B cell (primary cell): ENCODE measurements around the gene NAA11. TPM values are rescaled to one million over a fixed set of nuclear protein-coding genes. Genes with fewer than 3 reads are reported as not detected.

Experiments used
- ATAC-seq: fragments of 200-7000 bp; cut with Tn5 transposase; one replicate; pipeline ENCODE4 v1.10.0; 2021; ENCODE audit warnings: low read depth, mild to moderate bottlenecking, moderate number of reproducible peaks, moderate library complexity
- CTCF ChIA-PET: fragments of 350-600 bp; sonication (Branson Sonifier 250); formaldehyde crosslinking; loops from one replicate; lab custom pipeline; 2021; ENCODE audit warnings: antibody characterized with exemption, inconsistent platforms; lab: Charles Lee
- POLR2A ChIA-PET: fragments of 350-600 bp; sonication (Branson Sonifier 250); formaldehyde crosslinking; loops from one replicate; lab custom pipeline; 2021; ENCODE audit warnings: antibody characterized with exemption; lab: Charles Lee
- DNase-seq: peaks from one replicate; pipeline ENCODE4 v3.0.0; 2013
- H2AFZ ChIP-seq: 2 replicates; pipeline ENCODE4 v1.6.1; 2012; ENCODE audit warnings: mild to moderate bottlenecking, low read depth, low read length; ENCODE audit not compliant: insufficient read depth, poor library complexity, severe bottlenecking
- H3K27ac ChIP-seq, 2 donors: 1 replicate in 1 of 2; 2 replicates in 1 of 2; pipeline ENCODE4 v1.5.1; 2012 to 2013; ENCODE audit warnings: low read length in 2 of 2, mild to moderate bottlenecking in 2 of 2, moderate library complexity in 1 of 2
- H3K27me3 ChIP-seq, 4 experiments: fragments of 200-600 bp in 1 of 4; sonication (generic) in 1 of 4; replicated peaks in 1 of 4; 1 replicate in 2 of 4; 2 replicates in 2 of 4; pipeline versions ENCODE4 v1.6.1 to v1.7.0; 2013 to 2016; ENCODE audit warnings: low read length in 3 of 4, mild to moderate bottlenecking in 2 of 4, mixed read lengths in 1 of 4, moderate library complexity in 1 of 4; ENCODE audit not compliant: insufficient read depth in 4 of 4, control insufficient read depth in 3 of 4; ENCODE audit errors: control extremely low read depth in 1 of 4
- H3K36me3 ChIP-seq, 2 experiments: replicated peaks in 1 of 2; 1 replicate in 1 of 2; 2 replicates in 1 of 2; pipeline versions ENCODE4 v1.6.1 to v1.7.1; 2013; ENCODE audit warnings: low read length in 1 of 2; ENCODE audit not compliant: insufficient read depth in 2 of 2, control insufficient read depth in 1 of 2; ENCODE audit errors: control extremely low read depth in 1 of 2, extremely low read depth in 1 of 2
- H3K4me1 ChIP-seq, 2 donors: fragments of 200-600 bp in 1 of 2; sonication (generic) in 1 of 2; 1 replicate in 1 of 2; 2 replicates in 1 of 2; pipeline versions ENCODE4 v1.5.1 to v1.6.1; 2013 to 2017; ENCODE audit warnings: low read length in 2 of 2; ENCODE audit not compliant: control insufficient read depth in 2 of 2, insufficient read depth in 2 of 2
- H3K4me2 ChIP-seq: replicated peaks from 2 replicates; pipeline ENCODE3; 2012; ENCODE audit warnings: mild to moderate bottlenecking, low read depth, low read length; ENCODE audit not compliant: poor library complexity, severe bottlenecking
- H3K4me3 ChIP-seq, 5 experiments: fragments of 200-600 bp in 1 of 5; sonication (generic) in 1 of 5; 1 replicate in 3 of 5; 2 replicates in 2 of 5; pipeline versions ENCODE4 v1.5.1 to v1.7.0; 2011 to 2016; ENCODE audit warnings: low read length in 4 of 5, mild to moderate bottlenecking in 4 of 5, low read depth in 2 of 5, control low read depth in 1 of 5, moderate library complexity in 1 of 5; ENCODE audit not compliant: insufficient read depth in 1 of 5; ENCODE audit errors: control extremely low read depth in 1 of 5, extremely low read depth in 1 of 5
- H3K79me2 ChIP-seq: fragments of 200-600 bp; sonication (generic); one replicate; pipeline ENCODE4 v1.6.0; 2016; ENCODE audit warnings: low read length; ENCODE audit not compliant: control insufficient read depth, insufficient read depth
- H3K9ac ChIP-seq: fragments of 200-600 bp; sonication (generic); 2 replicates; pipeline ENCODE4 v1.6.1; 2017; ENCODE audit warnings: mild to moderate bottlenecking, low read length, moderate library complexity
- H3K9me3 ChIP-seq, 3 donors: one replicate each; pipeline versions ENCODE4 v1.6.1 to v1.7.1; 2013; ENCODE audit warnings: low read length in 2 of 3; ENCODE audit not compliant: control insufficient read depth in 2 of 3, insufficient read depth in 1 of 3; ENCODE audit errors: control extremely low read depth in 1 of 3
- H4K20me1 ChIP-seq: 2 replicates; pipeline ENCODE4 v1.6.0; 2012; ENCODE audit warnings: mild to moderate bottlenecking, low read length; ENCODE audit not compliant: insufficient read depth, control insufficient read depth, poor library complexity, severe bottlenecking
- H3K27ac Mint-ChIP-seq: one replicate; pipeline ENCODE4 v1.8.0; 2021; ENCODE audit warnings: mixed read lengths
- H3K27me3 Mint-ChIP-seq: one replicate; pipeline ENCODE4 v1.8.0; 2021; ENCODE audit warnings: mixed read lengths
- H3K4me1 Mint-ChIP-seq: one replicate; pipeline ENCODE4 v1.8.0; 2021; ENCODE audit warnings: mixed read lengths
- H3K4me3 Mint-ChIP-seq: one replicate; pipeline ENCODE4 v1.8.0; 2021; ENCODE audit warnings: mixed read lengths
- H3K9me3 Mint-ChIP-seq: one replicate; pipeline ENCODE4 v1.8.0; 2022; ENCODE audit warnings: mixed read lengths; ENCODE audit not compliant: insufficient read depth
- EZH2 ChIP-seq: IDR thresholded peaks from 2 replicates; pipeline ENCODE4 v1.6.1; 2012; ENCODE audit warnings: borderline replicate concordance, low read depth, mild to moderate bottlenecking, moderate library complexity, low read length; ENCODE audit not compliant: insufficient read depth, poor library complexity, severe bottlenecking
- WGBS: methylation state at CpG from one replicate; pipeline ENCODE4 v1.1.5; 2013; ENCODE audit warnings: missing lambda C conversion rate; ENCODE audit not compliant: insufficient coverage; 5-methylcytosine and 5-hydroxymethylcytosine counted together
- intact Hi-C: fragments of 100-400 bp; cut with micrococcal nuclease; formaldehyde crosslinking; loops from one replicate; pipeline ENCODE4 v1.10.0; 2022
- polyA plus RNA-seq: library from polyadenylated mRNA; depleted of rRNA; stranded (reverse); fragments of >200 nt; gene quantifications from 2 replicates; pipeline ENCODE4 v1.2.3, GENCODE V29; 2012
- total RNA-seq, 2 donors: library from RNA; stranded (reverse); fragments of 120-200 nt in 1 of 2; gene quantifications; 1 replicate in 1 of 2; 2 replicates in 1 of 2; pipeline versions ENCODE4 v1.2.3 to v1.2.4, GENCODE V29; 2013 to 2022
- TF ChIP-seq, protein P1 (sequence below): fragments of 200-600 bp; IDR thresholded peaks from one replicate; pipeline ENCODE4 v1.8.0; 2022; ENCODE audit warnings: antibody characterized with exemption, mild to moderate bottlenecking

Gene NAA11
- total and polyA plus RNA-seq, 2 donors (not counting 1 experiment from before 2014, with no cell fraction given): not detected

DNA sequence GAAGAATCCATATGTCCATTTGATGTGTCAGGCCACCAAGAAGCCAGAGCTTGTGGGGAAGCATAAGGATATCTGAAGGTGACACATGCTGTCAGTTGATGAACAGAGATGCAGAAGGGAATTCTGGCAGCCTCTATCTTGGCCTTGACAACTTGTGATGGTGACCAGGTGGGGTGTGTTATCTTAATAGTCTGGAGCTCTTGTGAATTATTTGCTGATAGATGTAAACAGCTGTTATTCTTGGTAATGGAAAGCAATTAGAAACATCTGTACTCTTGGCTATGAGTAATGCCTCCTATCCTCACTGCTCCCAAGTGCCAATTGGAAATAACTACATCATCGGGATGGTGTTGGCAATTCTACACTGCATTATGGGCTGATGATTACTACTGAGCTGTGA is 51.9 kb downstream of the NAA11 start:
- no peak for TF ChIP-seq EZH2
- TF ChIP-seq, protein P1, sequence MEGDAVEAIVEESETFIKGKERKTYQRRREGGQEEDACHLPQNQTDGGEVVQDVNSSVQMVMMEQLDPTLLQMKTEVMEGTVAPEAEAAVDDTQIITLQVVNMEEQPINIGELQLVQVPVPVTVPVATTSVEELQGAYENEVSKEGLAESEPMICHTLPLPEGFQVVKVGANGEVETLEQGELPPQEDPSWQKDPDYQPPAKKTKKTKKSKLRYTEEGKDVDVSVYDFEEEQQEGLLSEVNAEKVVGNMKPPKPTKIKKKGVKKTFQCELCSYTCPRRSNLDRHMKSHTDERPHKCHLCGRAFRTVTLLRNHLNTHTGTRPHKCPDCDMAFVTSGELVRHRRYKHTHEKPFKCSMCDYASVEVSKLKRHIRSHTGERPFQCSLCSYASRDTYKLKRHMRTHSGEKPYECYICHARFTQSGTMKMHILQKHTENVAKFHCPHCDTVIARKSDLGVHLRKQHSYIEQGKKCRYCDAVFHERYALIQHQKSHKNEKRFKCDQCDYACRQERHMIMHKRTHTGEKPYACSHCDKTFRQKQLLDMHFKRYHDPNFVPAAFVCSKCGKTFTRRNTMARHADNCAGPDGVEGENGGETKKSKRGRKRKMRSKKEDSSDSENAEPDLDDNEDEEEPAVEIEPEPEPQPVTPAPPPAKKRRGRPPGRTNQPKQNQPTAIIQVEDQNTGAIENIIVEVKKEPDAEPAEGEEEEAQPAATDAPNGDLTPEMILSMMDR: no peak
- Histone ChIP-seq H4K20me1 (no peaks in the 10 kb centered on the region), H3K4me3 (no peak overlapping the region), H3K27me3 (no peaks in the 10 kb centered on the region), H3K27ac (no peak overlapping the region), H3K4me1 (no peaks in the 10 kb centered on the region), H2AFZ (no peak overlapping the region), H3K36me3 (no peaks in the 10 kb centered on the region), H3K9ac (no peak overlapping the region), H3K79me2 (no peaks in the 10 kb centered on the region), H3K9me3 (no peaks in the 10 kb centered on the region), H3K4me2 (no peak overlapping the region)
- no peaks in the 10 kb centered on the region for H3K4me1 Mint-ChIP-seq
- intact Hi-C loops: no loop called here
- POLR2A ChIA-PET: no interaction called here
- H3K27ac Mint-ChIP-seq: no peak overlapping the region
- H3K27me3 Mint-ChIP-seq: no peaks in the 10 kb centered on the region
- H3K4me3 Mint-ChIP-seq: no peak overlapping the region
- CTCF ChIA-PET: no interaction called here
- WGBS: no CpG with 5 or more reads among the region's 1 CpG
- no peaks in the 10 kb centered on the region for H3K9me3 Mint-ChIP-seq
- DNase-seq (no peak), ATAC-seq (no peak)

DNA sequence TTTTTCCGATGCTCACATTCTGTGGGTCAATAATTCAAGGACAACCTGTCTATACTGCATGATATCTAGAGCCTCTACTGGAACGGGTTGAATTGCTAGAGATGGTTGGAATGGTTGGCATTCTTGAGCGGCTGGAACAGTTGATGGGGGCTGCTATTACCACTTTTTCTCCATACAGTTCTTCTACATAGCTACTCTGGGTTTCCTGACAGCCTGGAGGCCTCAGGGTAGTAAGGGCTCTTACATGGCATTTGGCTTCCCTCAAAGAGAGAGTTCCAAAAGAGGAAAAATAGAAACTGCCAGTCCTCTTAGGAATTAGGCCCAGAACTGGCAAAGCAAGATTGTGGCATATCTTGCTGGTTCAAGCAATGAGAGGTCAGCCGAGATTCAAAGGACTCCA is 53.1 kb downstream of the NAA11 start:
- H3K27me3 Mint-ChIP-seq: no peaks in the 10 kb centered on the region
- CTCF ChIA-PET: no interaction called here
- Histone ChIP-seq H3K4me2 (no peak overlapping the region), H3K4me3 (no peak overlapping the region), H3K79me2 (no peaks in the 10 kb centered on the region), H4K20me1 (no peaks in the 10 kb centered on the region), H3K9ac (no peak overlapping the region), H3K27me3 (no peaks in the 10 kb centered on the region), H3K27ac (no peak overlapping the region), H3K4me1 (no peaks in the 10 kb centered on the region), H3K9me3 (no peaks in the 10 kb centered on the region), H2AFZ (no peak overlapping the region), H3K36me3 (no peaks in the 10 kb centered on the region)
- H3K27ac Mint-ChIP-seq: no peak overlapping the region
- H3K9me3 Mint-ChIP-seq: no peaks in the 10 kb centered on the region
- POLR2A ChIA-PET: no interaction called here
- TF ChIP-seq, protein P1: no peak
- no peak for TF ChIP-seq EZH2
- ATAC-seq (no peak), DNase-seq (no peak)
- no CpG with 5 or more reads among the region's 4 CpGs for WGBS
- no peaks in the 10 kb centered on the region for H3K4me1 Mint-ChIP-seq
- no peak overlapping the region for H3K4me3 Mint-ChIP-seq
- intact Hi-C loops: no loop called here
